Liver (tissue), 9 donors: ENCODE results near the gene ZNF146. TPM values are rescaled to one million over a fixed set of nuclear protein-coding genes. Genes with fewer than 3 reads are reported as not detected.
"Not testable (repeated sequence)": the region's sequence is repeated elsewhere in the genome, so short reads cannot be mapped to it uniquely, and the experiment has no call there.

Source experiments
- DNase-seq: peaks from one replicate; pipeline ENCODE4 v3.0.0-alpha.2; 2017; ENCODE audit warnings: low spot score
- H3K27ac ChIP-seq, 2 donors: one replicate each; pipeline ENCODE4 v1.7.0; 2013; ENCODE audit warnings: inconsistent platforms in 2 of 2, low read length in 2 of 2, control low read depth in 1 of 2, low read depth in 1 of 2, mild to moderate bottlenecking in 1 of 2
- H3K27me3 ChIP-seq, 4 donors: one replicate each; pipeline versions ENCODE4 v1.6.1 to v1.7.0; 2013; ENCODE audit warnings: low read length in 3 of 4, inconsistent platforms in 1 of 4, mild to moderate bottlenecking in 1 of 4, moderate library complexity in 1 of 4; ENCODE audit not compliant: control insufficient read depth in 4 of 4, insufficient read depth in 4 of 4
- H3K36me3 ChIP-seq, 4 donors: one replicate each; pipeline versions ENCODE4 v1.6.1 to v1.7.0; 2013; ENCODE audit warnings: low read length in 3 of 4, mild to moderate bottlenecking in 3 of 4, low read depth in 1 of 4, moderate library complexity in 1 of 4; ENCODE audit not compliant: control insufficient read depth in 4 of 4, insufficient read depth in 3 of 4
- H3K4me1 ChIP-seq, 4 donors: one replicate each; pipeline versions ENCODE4 v1.6.1 to v1.7.0; 2013; ENCODE audit warnings: low read length in 3 of 4, mild to moderate bottlenecking in 3 of 4, moderate library complexity in 1 of 4; ENCODE audit not compliant: control insufficient read depth in 4 of 4, insufficient read depth in 4 of 4
- H3K4me3 ChIP-seq, 3 donors: one replicate each; pipeline versions ENCODE4 v1.6.1 to v1.7.0; 2013; ENCODE audit warnings: low read length in 3 of 3, control low read depth in 1 of 3, low read depth in 1 of 3, mild to moderate bottlenecking in 1 of 3
- H3K9ac ChIP-seq, 2 donors: one replicate each; pipeline ENCODE4 v1.7.0; 2013; ENCODE audit warnings: low read length in 2 of 2, mild to moderate bottlenecking in 2 of 2, moderate library complexity in 2 of 2, control low read depth in 1 of 2, low read depth in 1 of 2
- H3K9me3 ChIP-seq, 4 donors: one replicate each; pipeline versions ENCODE4 v1.6.1 to v1.7.0; 2013; ENCODE audit warnings: low read length in 3 of 4; ENCODE audit not compliant: control insufficient read depth in 4 of 4
- ATF3 ChIP-seq: IDR thresholded peaks from 2 replicates; pipeline ENCODE4 v1.6.1; 2016; ENCODE audit warnings: antibody characterized with exemption
- CTCF ChIP-seq: fragments of 150-350 bp; IDR thresholded peaks from 2 replicates; pipeline ENCODE4 v1.5.1; 2017; ENCODE audit warnings: improper control_type of control experiment, low read depth, low read length; ENCODE audit not compliant: missing input control
- EGR1 ChIP-seq, 2 donors: IDR thresholded peaks; 2 replicates each; pipeline ENCODE4 v1.6.1; 2016 to 2018; ENCODE audit warnings: antibody characterized with exemption in 2 of 2, low read depth in 2 of 2
- FOXA2 ChIP-seq: IDR thresholded peaks from 2 replicates; pipeline ENCODE4 v1.6.1; 2016; ENCODE audit warnings: antibody characterized with exemption
- HNF4A ChIP-seq, 2 donors: conservative IDR thresholded peaks; 2 replicates each; pipeline ENCODE4 v1.6.1; 2016; ENCODE audit warnings: antibody characterized with exemption in 2 of 2, mild to moderate bottlenecking in 2 of 2
- HNF4G ChIP-seq: IDR thresholded peaks from 2 replicates; pipeline ENCODE4 v1.6.1; 2016; ENCODE audit warnings: antibody characterized with exemption
- JUND ChIP-seq, 2 donors: IDR thresholded peaks; 2 replicates each; pipeline ENCODE4 v1.6.1; 2016; ENCODE audit warnings: antibody characterized with exemption in 2 of 2
- MAX ChIP-seq: IDR thresholded peaks from 2 replicates; pipeline ENCODE4 v1.6.1; 2016; ENCODE audit warnings: antibody characterized with exemption
- NR2F2 ChIP-seq: IDR thresholded peaks from 2 replicates; pipeline ENCODE4 v1.6.1; 2016; ENCODE audit warnings: antibody characterized with exemption
- RAD21 ChIP-seq, 2 donors: IDR thresholded peaks; 2 replicates each; pipeline ENCODE4 v1.6.1; 2016; ENCODE audit warnings: antibody characterized with exemption in 2 of 2, mild to moderate bottlenecking in 2 of 2
- REST ChIP-seq: IDR thresholded peaks from 2 replicates; pipeline ENCODE4 v1.6.1; 2016; ENCODE audit warnings: antibody characterized with exemption, mild to moderate bottlenecking
- RXRA ChIP-seq, 2 donors: IDR thresholded peaks; 2 replicates each; pipeline ENCODE4 v1.6.1; 2017 to 2018; ENCODE audit warnings: antibody characterized with exemption in 2 of 2, mild to moderate bottlenecking in 1 of 2
- SP1 ChIP-seq: IDR thresholded peaks from 2 replicates; pipeline ENCODE4 v1.6.1; 2018; ENCODE audit warnings: antibody characterized with exemption, mild to moderate bottlenecking
- TAF1 ChIP-seq: conservative IDR thresholded peaks from 2 replicates; pipeline ENCODE4 v1.6.1; 2016; ENCODE audit warnings: antibody characterized with exemption, mild to moderate bottlenecking
- YY1 ChIP-seq: IDR thresholded peaks from 2 replicates; pipeline ENCODE4 v1.6.1; 2016; ENCODE audit warnings: antibody characterized with exemption, mild to moderate bottlenecking
- ZBTB33 ChIP-seq: IDR thresholded peaks from 2 replicates; pipeline ENCODE4 v1.6.1; 2016; ENCODE audit warnings: antibody characterized with exemption
- WGBS: extraction: QIAGEN DNeasy Blood & Tissue Kit; methylation state at CpG from one replicate; pipeline ENCODE4 v1.1.7; 2013; 5-methylcytosine and 5-hydroxymethylcytosine counted together
- polyA plus RNA-seq, 2 donors: library from polyadenylated mRNA; stranded (reverse) in 1 of 2; unstranded in 1 of 2; fragments of 200-250 nt in 1 of 2; fragments of >200 nt in 1 of 2; fragmentation: Nextera tagmentation in 1 of 2; extraction: Ambion mirVana in 1 of 2; gene quantifications; one replicate each; pipeline versions ENCODE4 v1.2.1 to v1.2.3, GENCODE V29; 2013 to 2015
- total RNA-seq, 2 donors: library from RNA; depleted of rRNA; stranded (reverse); fragments of >200 nt; gene quantifications; one replicate each; pipeline ENCODE4 v1.2.3, GENCODE V29; 2014
- donor health status: healthy.
- donor health status: healthy.
- donor health status: healthy.
- donor health status: healthy.
- donor health status: healthy.

Gene ZNF146
- total and polyA plus RNA-seq, 4 donors = 16.6 to 48.6 (median 24.1) TPM

- TF ChIP-seq REST (no peak), CTCF (no peak), RXRA (IDR thresholded peaks at IDR 0.05) (no peak)
Measured at GRCh38 chr19:36222503-36222902, 7.6 kb downstream of the ZNF146 start (continued).

- WGBS = 68% methylated on average over 5 of the region's 5 CpGs
- no peak for DNase-seq
- no peak overlapping the region for H3K9ac ChIP-seq
- peaks cover 2 to 26% (median 21%) of the 10 kb centered on the region in 4 donors for H3K9me3 ChIP-seq
- H3K27ac ChIP-seq = no peak overlapping the region
- H3K36me3 ChIP-seq = peaks cover 16 to 69% (median 68%) of the 10 kb centered on the region in 4 donors
- peak overlapping the region in 1 of 3 donors; percentile 2 for H3K4me3 ChIP-seq
- no peaks in the 10 kb centered on the region for H3K4me1 ChIP-seq
- H3K27me3 ChIP-seq = no peaks in the 10 kb centered on the region
- TF ChIP-seq JUND (IDR thresholded peaks at IDR 0.05) (no peak), FOXA2 (no peak), MAX (no peak), SP1 (no peak), EGR1 (IDR thresholded peaks at IDR 0.05; ENCODE audit: low read depth in 2 of 2) (no peak), RAD21 (IDR thresholded peaks at IDR 0.05) (no peak), RXRA (IDR thresholded peaks at IDR 0.05) (no peak), HNF4A (conservative IDR thresholded peaks at IDR 0.05) (no peak), YY1 (no peak), ZBTB33 (no peak), ATF3 (no peak), CTCF (no peak), NR2F2 (no peak), HNF4G (no peak), TAF1 (no peak)
Measured at GRCh38 chr19:36225219-36225892, 10.4 kb downstream of the ZNF146 start.

- 81% methylated on average over 7 of the region's 7 CpGs for whole genome bisulfite sequencing
- not testable (repeated sequence) for DNase-seq
Measured at GRCh38 chr19:36233626-36234025, 18.7 kb downstream of the ZNF146 start.

More at GRCh38 chr19:36233626-36234025, 18.7 kb downstream of the ZNF146 start:
- not testable (repeated sequence) for H3K9ac ChIP-seq, H3K4me1 ChIP-seq, H3K27me3 ChIP-seq, H3K27ac ChIP-seq
- H3K9me3 ChIP-seq = peaks cover 35 to 73% (median 47%) of the 10 kb centered on the region in 4 donors
- H3K36me3 ChIP-seq = peaks cover 46 to 90% (median 85%) of the 10 kb centered on the region in 4 donors
- H3K4me3 ChIP-seq = peak overlapping the region in 1 of 3 donors; percentile 4
